HFFc6 (cell line): Measurements from ENCODE around the gene PTPRN. TPM values are rescaled to one million over a fixed set of nuclear protein-coding genes. Genes with fewer than 3 reads are reported as not detected.

Source experiments
- DNase-seq: peaks from one replicate; pipeline ENCODE4 v3.0.0-alpha.2; 2018
- H3K27ac Mint-ChIP-seq: 2 replicates; pipeline ENCODE4 v1.8.0; 2020; ENCODE audit warnings: mild to moderate bottlenecking, mixed read lengths
- H3K27me3 Mint-ChIP-seq: 2 replicates; pipeline ENCODE4 v1.8.0; 2021; ENCODE audit warnings: mild to moderate bottlenecking, moderate library complexity, mixed read lengths; ENCODE audit not compliant: insufficient read depth
- H3K36me3 Mint-ChIP-seq: 2 replicates; pipeline ENCODE4 v1.8.0; 2021; ENCODE audit warnings: low read depth, mixed read lengths
- H3K4me1 Mint-ChIP-seq: 2 replicates; pipeline ENCODE4 v1.8.0; 2020; ENCODE audit warnings: low read depth, mixed read lengths
- H3K4me3 Mint-ChIP-seq: 2 replicates; pipeline ENCODE4 v1.8.0; 2020; ENCODE audit warnings: mild to moderate bottlenecking, moderate library complexity, mixed read lengths
- H3K9me3 Mint-ChIP-seq: 2 replicates; pipeline ENCODE4 v1.8.0; 2020; ENCODE audit warnings: mild to moderate bottlenecking, mixed read lengths
- CTCF ChIP-seq: fragments of 200-600 bp; sonication (generic); IDR thresholded peaks from 2 replicates; pipeline ENCODE4 v1.5.0; 2021; ENCODE audit warnings: antibody characterized with exemption, mild to moderate bottlenecking
- total RNA-seq, 6 experiments: library from RNA; stranded (reverse); fragmentation: NEBNext Ultra II Directional; extraction: Animal tissue kit (Norgen Biotek cat#: 25700); gene quantifications; 2 replicates in 1 of 6; 3 replicates in 5 of 6; pipeline ENCODE4 v1.2.3, GENCODE V29; 2021

PTPRN gene
- total RNA-seq, 6 experiments from 2014 or later = 5.2 to 18.3 (median 15.2) TPM

- H3K4me3 Mint-ChIP-seq = peak overlapping the region; percentile 69
- no peak overlapping the region for H3K27ac Mint-ChIP-seq
- peaks cover 5% of the 10 kb centered on the region for H3K27me3 Mint-ChIP-seq
- no peak for DNase-seq
- peaks cover 16% of the 10 kb centered on the region for H3K4me1 Mint-ChIP-seq
- no peaks in the 10 kb centered on the region for H3K36me3 Mint-ChIP-seq
- no peaks in the 10 kb centered on the region for H3K9me3 Mint-ChIP-seq
- no peak for TF ChIP-seq CTCF
Observed at GRCh38 chr2:219293736-219294231, 15.4 kb downstream of the PTPRN start.

GRCh38 chr2:219292616-219293015 is 16.6 kb downstream of the PTPRN start:
- peaks cover 16% of the 10 kb centered on the region for H3K4me1 Mint-ChIP-seq

GRCh38 chr2:219291910-219292490 is 17.2 kb downstream of the PTPRN start:
- no peaks in the 10 kb centered on the region for H3K9me3 Mint-ChIP-seq
- peaks cover 16% of the 10 kb centered on the region for H3K4me1 Mint-ChIP-seq
- no peaks in the 10 kb centered on the region for H3K36me3 Mint-ChIP-seq
- no peak overlapping the region for H3K27ac Mint-ChIP-seq
- no peak for TF ChIP-seq CTCF
- H3K4me3 Mint-ChIP-seq = no peak overlapping the region
- DNase-seq = no peak
- peaks cover 9% of the 10 kb centered on the region for H3K27me3 Mint-ChIP-seq

More at GRCh38 chr2:219292616-219293015, 16.6 kb downstream of the PTPRN start:
- no peaks in the 10 kb centered on the region for H3K36me3 Mint-ChIP-seq
- H3K9me3 Mint-ChIP-seq = no peaks in the 10 kb centered on the region
- no peak overlapping the region for H3K27ac Mint-ChIP-seq
- H3K27me3 Mint-ChIP-seq = peaks cover 6% of the 10 kb centered on the region
- DNase-seq = no peak
- TF ChIP-seq CTCF = no peak
- H3K4me3 Mint-ChIP-seq = no peak overlapping the region

GRCh38 chr2:219291394-219291793 is 17.8 kb downstream of the PTPRN start:
- Mint-ChIP-seq H3K4me3 (no peak overlapping the region), H3K9me3 (no peaks in the 10 kb centered on the region), H3K27ac (no peak overlapping the region), H3K27me3 (peaks cover 9% of the 10 kb centered on the region), H3K4me1 (peaks cover 19% of the 10 kb centered on the region), H3K36me3 (no peaks in the 10 kb centered on the region)
- no peak for DNase-seq
- TF ChIP-seq CTCF = no peak

- no peak overlapping the region for H3K27ac Mint-ChIP-seq
- H3K4me3 Mint-ChIP-seq = no peak overlapping the region
- peaks cover 9% of the 10 kb centered on the region for H3K27me3 Mint-ChIP-seq
- no peaks in the 10 kb centered on the region for H3K36me3 Mint-ChIP-seq
- H3K4me1 Mint-ChIP-seq = peaks cover 24% of the 10 kb centered on the region
- no peak for DNase-seq
- H3K9me3 Mint-ChIP-seq = no peaks in the 10 kb centered on the region
- TF ChIP-seq CTCF = no peak
Observed at GRCh38 chr2:219290381-219291171, 18.6 kb downstream of the PTPRN start.
